Gastrocnemius medialis (tissue), 4 donors: ENCODE data around the gene RAB40C.

Source experiments
- POLR2A ChIP-seq, 2 donors: fragments of 450-650 bp; IDR thresholded peaks; one replicate each; pipeline ENCODE4 v1.6.1; 2017; ENCODE audit warnings: antibody characterized with exemption in 2 of 2, mild to moderate bottlenecking in 2 of 2, moderate library complexity in 2 of 2
- TF ChIP-seq, protein P1 (sequence below), 5 experiments: fragments of 450-650 bp in 3 of 5; fragments of 200-600 bp in 2 of 5; sonication (generic) in 2 of 5; IDR thresholded peaks in 4 of 5; conservative IDR thresholded peaks in 1 of 5; 1 replicate in 4 of 5; 2 replicates in 1 of 5; pipeline ENCODE4 v1.5.1; 2016 to 2019; ENCODE audit warnings: antibody characterized with exemption in 5 of 5, mild to moderate bottlenecking in 3 of 5, moderate library complexity in 3 of 5

DNA sequence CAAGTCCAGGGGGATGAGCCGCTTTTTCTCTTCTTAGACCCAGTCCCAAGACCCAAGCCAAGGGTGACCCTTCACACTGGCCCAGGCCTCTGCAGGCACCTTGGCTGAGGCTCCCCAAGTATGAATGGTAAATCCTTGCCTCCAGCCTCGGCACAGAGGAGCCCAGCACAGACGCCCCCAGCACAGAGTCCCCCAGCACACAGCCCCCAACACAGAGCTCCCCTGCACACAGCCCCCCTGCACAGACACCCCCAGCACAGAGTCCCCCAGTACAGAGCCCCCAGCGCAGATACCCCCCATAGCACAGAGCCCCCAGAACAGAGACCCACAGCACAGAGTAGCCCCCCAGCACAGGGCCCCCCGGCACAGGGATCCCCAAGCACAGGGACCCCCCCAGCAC is 50.7 kb downstream of the RAB40C start:
- TF ChIP-seq, protein P1, sequence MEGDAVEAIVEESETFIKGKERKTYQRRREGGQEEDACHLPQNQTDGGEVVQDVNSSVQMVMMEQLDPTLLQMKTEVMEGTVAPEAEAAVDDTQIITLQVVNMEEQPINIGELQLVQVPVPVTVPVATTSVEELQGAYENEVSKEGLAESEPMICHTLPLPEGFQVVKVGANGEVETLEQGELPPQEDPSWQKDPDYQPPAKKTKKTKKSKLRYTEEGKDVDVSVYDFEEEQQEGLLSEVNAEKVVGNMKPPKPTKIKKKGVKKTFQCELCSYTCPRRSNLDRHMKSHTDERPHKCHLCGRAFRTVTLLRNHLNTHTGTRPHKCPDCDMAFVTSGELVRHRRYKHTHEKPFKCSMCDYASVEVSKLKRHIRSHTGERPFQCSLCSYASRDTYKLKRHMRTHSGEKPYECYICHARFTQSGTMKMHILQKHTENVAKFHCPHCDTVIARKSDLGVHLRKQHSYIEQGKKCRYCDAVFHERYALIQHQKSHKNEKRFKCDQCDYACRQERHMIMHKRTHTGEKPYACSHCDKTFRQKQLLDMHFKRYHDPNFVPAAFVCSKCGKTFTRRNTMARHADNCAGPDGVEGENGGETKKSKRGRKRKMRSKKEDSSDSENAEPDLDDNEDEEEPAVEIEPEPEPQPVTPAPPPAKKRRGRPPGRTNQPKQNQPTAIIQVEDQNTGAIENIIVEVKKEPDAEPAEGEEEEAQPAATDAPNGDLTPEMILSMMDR (IDR thresholded peaks at IDR 0.05 in 4 of 5, conservative IDR thresholded peaks at IDR 0.05 in 1 of 5) = no peak
- TF ChIP-seq POLR2A (IDR thresholded peaks at IDR 0.05) = no peak
